IMR-90 (cell line): Measurements from ENCODE around the gene SPTLC2. TPM values are rescaled to one million over a fixed set of nuclear protein-coding genes. Genes with fewer than 3 reads are reported as not detected.

Experiments
- ATAC-seq: fragments of 200-7000 bp; cut with Tn5 transposase; 2 replicates; pipeline ENCODE4 v1.9.1; 2020; ENCODE audit warnings: low read depth, mild to moderate bottlenecking, moderate library complexity
- BruUV-seq: library from RNA; stranded (reverse); fragments of 400-500 nt; replicated peaks from 2 replicates; lab custom pipeline; 2021; lab: Mats Ljungman, UMichigan
- CTCF ChIA-PET: fragments of 300-600 bp; formaldehyde crosslinking; extraction: SDS; loops from one replicate; lab custom pipeline; 2021; ENCODE audit warnings: antibody characterized with exemption; lab: Yijun Ruan, JAX
- POLR2A ChIA-PET: fragments of 300-600 bp; sonication (Branson Sonifier 250); formaldehyde crosslinking; loops from one replicate; lab custom pipeline; 2022; ENCODE audit warnings: antibody characterized with exemption; ENCODE audit not compliant: unreplicated experiment; lab: Charles Lee
- DNase-seq: peaks from one replicate; pipeline ENCODE4 v3.0.0; 2013
- H2AFZ ChIP-seq: replicated peaks from 2 replicates; pipeline ENCODE3; 2013; ENCODE audit warnings: low read length, mild to moderate bottlenecking; ENCODE audit not compliant: poor library complexity
- H2AK5ac ChIP-seq: 2 replicates; pipeline ENCODE4 v1.6.1; 2013; ENCODE audit warnings: low read depth, low read length, inconsistent platforms
- H2AK9ac ChIP-seq: replicated peaks from 2 replicates; pipeline ENCODE3; 2013; ENCODE audit warnings: mild to moderate bottlenecking, low read depth, low read length, moderate library complexity; ENCODE audit not compliant: poor library complexity
- H2BK120ac ChIP-seq: 2 replicates; pipeline ENCODE4 v1.6.1; 2013; ENCODE audit warnings: low read depth, low read length, inconsistent platforms
- H2BK15ac ChIP-seq: 3 replicates; pipeline ENCODE4 v1.6.1; 2013; ENCODE audit warnings: low read depth, low read length, inconsistent platforms
- H2BK20ac ChIP-seq: 2 replicates; pipeline ENCODE4 v1.6.1; 2013; ENCODE audit warnings: low read depth, mild to moderate bottlenecking, inconsistent platforms, low read length, moderate library complexity
- H2BK5ac ChIP-seq: 2 replicates; pipeline ENCODE4 v1.6.1; 2013; ENCODE audit warnings: mild to moderate bottlenecking, low read depth, low read length, inconsistent platforms; ENCODE audit not compliant: poor library complexity, severe bottlenecking
- H3K14ac ChIP-seq: replicated peaks from 2 replicates; pipeline ENCODE4 v1.6.1; 2013; ENCODE audit warnings: low read depth, low read length, inconsistent platforms
- H3K18ac ChIP-seq: 2 replicates; pipeline ENCODE4 v1.6.1; 2013; ENCODE audit warnings: low read depth, low read length, control low read depth
- H3K23ac ChIP-seq: 2 replicates; pipeline ENCODE4 v1.6.1; 2013; ENCODE audit warnings: low read depth, low read length, inconsistent platforms
- H3K27ac ChIP-seq: 2 replicates; pipeline ENCODE4 v1.5.1; 2013; ENCODE audit warnings: mild to moderate bottlenecking, control low read depth, low read length; ENCODE audit not compliant: insufficient read depth
- H3K27me3 ChIP-seq: 2 replicates; pipeline ENCODE4 v1.6.1; 2013; ENCODE audit warnings: low read length; ENCODE audit not compliant: control insufficient read depth, insufficient read depth
- H3K36me3 ChIP-seq: 2 replicates; pipeline ENCODE4 v1.6.1; 2013; ENCODE audit warnings: low read length, mixed read lengths; ENCODE audit not compliant: control insufficient read depth, insufficient read depth
- H3K4ac ChIP-seq: 2 replicates; pipeline ENCODE4 v1.6.1; 2013; ENCODE audit warnings: low read depth, low read length, inconsistent platforms
- H3K4me1 ChIP-seq: 2 replicates; pipeline ENCODE4 v1.6.1; 2013; ENCODE audit warnings: low read length, mixed read lengths; ENCODE audit not compliant: control insufficient read depth, insufficient read depth
- H3K4me2 ChIP-seq: 2 replicates; pipeline ENCODE4 v1.6.1; 2013; ENCODE audit warnings: low read depth, mild to moderate bottlenecking, control low read depth, low read length, moderate library complexity
- H3K4me3 ChIP-seq: 2 replicates; pipeline ENCODE4 v1.5.1; 2013; ENCODE audit warnings: low read depth, mild to moderate bottlenecking, control low read depth, low read length, moderate library complexity; ENCODE audit not compliant: insufficient read depth
- H3K56ac ChIP-seq: 2 replicates; pipeline ENCODE4 v1.6.1; 2013; ENCODE audit warnings: low read length, inconsistent platforms; ENCODE audit not compliant: insufficient read depth; ENCODE audit errors: extremely low read depth
- H3K79me1 ChIP-seq, 2 experiments: 2 replicates each; pipeline ENCODE4 v1.6.1; 2013; ENCODE audit warnings: low read length in 2 of 2, inconsistent platforms in 1 of 2, low read depth in 1 of 2
- H3K9ac ChIP-seq: 2 replicates; pipeline ENCODE4 v1.6.1; 2013; ENCODE audit warnings: low read depth, low read length, control low read depth
- H3K9me1 ChIP-seq: 2 replicates; pipeline ENCODE4 v1.6.1; 2013; ENCODE audit warnings: low read length, inconsistent platforms; ENCODE audit not compliant: insufficient read depth
- H3K9me3 ChIP-seq: 2 replicates; pipeline ENCODE4 v1.6.1; 2013; ENCODE audit warnings: low read length; ENCODE audit not compliant: control insufficient read depth, insufficient read depth
- H4K20me1 ChIP-seq: 2 replicates; pipeline ENCODE4 v1.6.1; 2013; ENCODE audit warnings: low read length, inconsistent platforms; ENCODE audit not compliant: insufficient read depth
- H4K5ac ChIP-seq: 2 replicates; pipeline ENCODE4 v1.6.1; 2013; ENCODE audit warnings: mild to moderate bottlenecking, low read depth, low read length, control low read depth
- H4K8ac ChIP-seq, 2 experiments: 2 replicates each; pipeline ENCODE4 v1.6.1; 2013; ENCODE audit warnings: low read depth in 2 of 2, low read length in 2 of 2, control low read depth in 1 of 2, inconsistent platforms in 1 of 2
- H4K91ac ChIP-seq: 2 replicates; pipeline ENCODE4 v1.6.1; 2013; ENCODE audit warnings: low read depth, low read length, inconsistent platforms; ENCODE audit not compliant: insufficient read depth
- CEBPB ChIP-seq: IDR thresholded peaks from 2 replicates; pipeline ENCODE4 v1.6.1; 2012; ENCODE audit warnings: low read depth, low read length, improper control_type of control experiment
- CHD1 ChIP-seq: IDR thresholded peaks from 2 replicates; pipeline ENCODE4 v1.6.1; 2012; ENCODE audit warnings: low read depth, low read length, improper control_type of control experiment
- CTCF ChIP-seq: conservative IDR thresholded peaks from 2 replicates; pipeline ENCODE4 v1.5.1; 2012; ENCODE audit warnings: mild to moderate bottlenecking, low read depth, low read length, improper control_type of control experiment
- ELK1 ChIP-seq: fragments of 150-350 bp; IDR thresholded peaks from 2 replicates; pipeline ENCODE4 v1.6.1; 2016; ENCODE audit warnings: low read depth, mild to moderate bottlenecking, low read length, moderate library complexity, borderline replicate concordance
- RCOR1 ChIP-seq: IDR thresholded peaks from 2 replicates; pipeline ENCODE4 v1.6.1; 2012; ENCODE audit warnings: mild to moderate bottlenecking, low read length, improper control_type of control experiment; ENCODE audit not compliant: insufficient replicate concordance
- RFX5 ChIP-seq: IDR thresholded peaks from 2 replicates; pipeline ENCODE4 v1.8.0; 2012; ENCODE audit warnings: low read depth, mild to moderate bottlenecking, low read length, moderate library complexity
- SMC3 ChIP-seq: fragments of 150-350 bp; IDR thresholded peaks from 2 replicates; pipeline ENCODE4 v1.6.1; 2016; ENCODE audit warnings: low read depth, mild to moderate bottlenecking, antibody characterized with exemption, low read length, moderate library complexity
- WGBS, 2 experiments: methylation state at CpG; one replicate each; pipeline versions ENCODE4 v1.1.5 to v1.1.7; 2013; ENCODE audit warnings: missing lambda C conversion rate in 2 of 2; ENCODE audit not compliant: insufficient read length in 1 of 2; ENCODE audit errors: extremely low coverage in 2 of 2; 5-methylcytosine and 5-hydroxymethylcytosine counted together
- dilution Hi-C: fragments of 300-500 bp; cut with HindIII; formaldehyde crosslinking; loops from one replicate; pipeline ENCODE4 v1.14.3; 2018; ENCODE audit warnings: low sequenced_read_pairs; ENCODE audit not compliant: unreplicated experiment
- in situ Hi-C: fragments of 300-500 bp; cut with MboI; formaldehyde crosslinking; loops from 3 replicates; pipeline ENCODE4 v1.14.3; 2019; ENCODE audit warnings: low sequenced_read_pairs, inconsistent platforms, mixed read lengths
- intact Hi-C: fragments of 100-400 bp; cut with micrococcal nuclease; formaldehyde crosslinking; loops from 2 replicates; pipeline ENCODE4 v1.10.0; 2022
- polyA plus RNA-seq, 3 experiments: library from polyadenylated mRNA; depleted of rRNA; stranded (reverse); fragments of >200 nt; gene quantifications; 2 replicates each; pipeline ENCODE4 v1.2.3, GENCODE V29; 2012; ENCODE audit warnings: low replicate concordance in 1 of 3
- total RNA-seq: library from RNA; depleted of rRNA; stranded (reverse); fragments of >200 nt; gene quantifications from 2 replicates; pipeline ENCODE4 v1.2.3, GENCODE V29; 2012
- TF ChIP-seq, protein P1 (sequence below): fragments of 150-350 bp; IDR thresholded peaks from 2 replicates; pipeline ENCODE4 v1.6.1; 2017; ENCODE audit warnings: mild to moderate bottlenecking, antibody characterized with exemption, low read length, low read depth

The SPTLC2 gene
- total and polyA plus RNA-seq, 2 of the 4 experiments (the other 2 are of a cell fraction) = 22.6 to 68.3 TPM

- no peak overlapping the region for H3K4me2 ChIP-seq
- no peaks in the 10 kb centered on the region for H3K4me1 ChIP-seq
- H4K20me1 ChIP-seq = no peaks in the 10 kb centered on the region
- no peak overlapping the region for H4K91ac ChIP-seq
- no CpG with 5 or more reads among the region's 2 CpGs for WGBS, 2 experiments
- no peak overlapping the region for H3K18ac ChIP-seq
- H2BK20ac ChIP-seq = no peak overlapping the region
- no peak overlapping the region for H3K14ac ChIP-seq
- no peaks in the 10 kb centered on the region; the same call in 1 of the 2 replicates for H3K27me3 ChIP-seq
- no peaks in the 10 kb centered on the region for H3K9me1 ChIP-seq
- intact Hi-C loops (no loop called here), in situ Hi-C loops (no loop called here), dilution Hi-C loops (no loop called here)
- no peak overlapping the region for H3K27ac ChIP-seq
- no peak overlapping the region for H2AK9ac ChIP-seq
- ChIA-PET CTCF (no interaction called here), POLR2A (no interaction called here)
- no peaks in the 10 kb centered on the region for H3K36me3 ChIP-seq
- H4K8ac ChIP-seq = no peak overlapping the region
- no peak for DNase-seq
- no peak overlapping the region for H2AFZ ChIP-seq
- no peak overlapping the region for H2BK15ac ChIP-seq
- H3K9me3 ChIP-seq = peaks cover 5% of the 10 kb centered on the region
- no peak overlapping the region for H2BK120ac ChIP-seq
- H3K23ac ChIP-seq = no peak overlapping the region
- no peak overlapping the region for H2BK5ac ChIP-seq
- no TSS peak for BruUV-seq
- no peak overlapping the region for H3K56ac ChIP-seq
- H2AK5ac ChIP-seq = no peak overlapping the region
- no peak for ATAC-seq
- no peak overlapping the region for H4K5ac ChIP-seq
- no peaks in the 10 kb centered on the region for H3K79me1 ChIP-seq
- no peak overlapping the region for H3K9ac ChIP-seq
- no peak for TF ChIP-seq RFX5
- TF ChIP-seq CHD1 = no peak
- no peak for TF ChIP-seq CTCF
- TF ChIP-seq CEBPB = no peak
- TF ChIP-seq ELK1 = no peak
- no peak for TF ChIP-seq SMC3
- TF ChIP-seq RCOR1 = no peak
- TF ChIP-seq, protein P1, sequence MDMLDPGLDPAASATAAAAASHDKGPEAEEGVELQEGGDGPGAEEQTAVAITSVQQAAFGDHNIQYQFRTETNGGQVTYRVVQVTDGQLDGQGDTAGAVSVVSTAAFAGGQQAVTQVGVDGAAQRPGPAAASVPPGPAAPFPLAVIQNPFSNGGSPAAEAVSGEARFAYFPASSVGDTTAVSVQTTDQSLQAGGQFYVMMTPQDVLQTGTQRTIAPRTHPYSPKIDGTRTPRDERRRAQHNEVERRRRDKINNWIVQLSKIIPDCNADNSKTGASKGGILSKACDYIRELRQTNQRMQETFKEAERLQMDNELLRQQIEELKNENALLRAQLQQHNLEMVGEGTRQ = no peak
- H3K4ac ChIP-seq = no peak overlapping the region
- no peak overlapping the region for H3K4me3 ChIP-seq
Observed at GRCh38 chr14:77630111-77630510, 13.7 kb upstream of the SPTLC2 start.
